Uterus (tissue), 2 donors: Measurements from ENCODE around the gene RASSF4.

ENCODE experiments used
- POLR2A ChIP-seq, 2 donors: fragments of 450-650 bp; IDR thresholded peaks; one replicate each; pipeline ENCODE4 v1.6.1; 2016; ENCODE audit warnings: antibody characterized with exemption in 2 of 2, mild to moderate bottlenecking in 1 of 2, moderate library complexity in 1 of 2
- TF ChIP-seq, protein P1 (sequence below), 4 experiments: fragments of 200-600 bp in 2 of 4; fragments of 450-650 bp in 2 of 4; sonication (generic) in 2 of 4; IDR thresholded peaks; one replicate each; pipeline ENCODE4 v1.5.1; 2016 to 2019; ENCODE audit warnings: antibody characterized with exemption in 4 of 4, mild to moderate bottlenecking in 2 of 4, moderate library complexity in 1 of 4

DNA sequence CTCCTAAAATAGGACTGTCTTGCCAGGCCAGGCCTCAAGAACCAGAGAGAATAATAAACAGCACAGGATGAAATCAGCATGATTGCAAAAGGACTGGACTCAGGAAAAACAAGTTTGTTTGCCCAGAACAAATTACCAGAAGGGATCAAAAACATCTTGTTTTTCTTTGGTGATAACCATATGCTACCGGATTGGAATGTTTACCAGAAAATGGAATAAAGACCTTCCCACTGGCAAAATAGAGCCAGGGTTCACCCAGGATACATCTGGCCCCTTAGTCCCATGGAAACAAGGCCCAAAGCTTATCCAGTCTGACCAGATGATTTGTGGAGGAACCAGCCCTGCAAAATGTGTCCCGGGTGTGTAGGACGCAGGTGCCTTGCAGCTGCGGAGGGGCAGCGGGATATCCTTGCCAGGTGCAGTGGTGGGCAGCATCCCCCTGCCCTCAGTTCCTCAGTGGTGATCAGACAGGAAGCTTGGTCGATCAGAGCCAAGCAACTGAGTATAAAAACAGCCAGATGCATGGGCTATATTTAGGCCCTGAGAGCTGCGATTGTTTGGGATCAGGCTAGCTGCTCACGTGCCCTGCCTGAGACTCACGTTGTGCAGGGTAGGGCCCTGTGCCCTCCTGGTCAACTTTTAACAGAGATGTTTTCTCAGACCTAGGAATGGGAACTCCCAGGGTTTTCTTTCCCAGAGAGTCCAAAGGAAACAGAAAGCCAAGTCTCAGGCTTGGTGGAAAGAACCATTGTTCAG, 36.5 kb downstream of the RASSF4 start:
- TF ChIP-seq, protein P1, sequence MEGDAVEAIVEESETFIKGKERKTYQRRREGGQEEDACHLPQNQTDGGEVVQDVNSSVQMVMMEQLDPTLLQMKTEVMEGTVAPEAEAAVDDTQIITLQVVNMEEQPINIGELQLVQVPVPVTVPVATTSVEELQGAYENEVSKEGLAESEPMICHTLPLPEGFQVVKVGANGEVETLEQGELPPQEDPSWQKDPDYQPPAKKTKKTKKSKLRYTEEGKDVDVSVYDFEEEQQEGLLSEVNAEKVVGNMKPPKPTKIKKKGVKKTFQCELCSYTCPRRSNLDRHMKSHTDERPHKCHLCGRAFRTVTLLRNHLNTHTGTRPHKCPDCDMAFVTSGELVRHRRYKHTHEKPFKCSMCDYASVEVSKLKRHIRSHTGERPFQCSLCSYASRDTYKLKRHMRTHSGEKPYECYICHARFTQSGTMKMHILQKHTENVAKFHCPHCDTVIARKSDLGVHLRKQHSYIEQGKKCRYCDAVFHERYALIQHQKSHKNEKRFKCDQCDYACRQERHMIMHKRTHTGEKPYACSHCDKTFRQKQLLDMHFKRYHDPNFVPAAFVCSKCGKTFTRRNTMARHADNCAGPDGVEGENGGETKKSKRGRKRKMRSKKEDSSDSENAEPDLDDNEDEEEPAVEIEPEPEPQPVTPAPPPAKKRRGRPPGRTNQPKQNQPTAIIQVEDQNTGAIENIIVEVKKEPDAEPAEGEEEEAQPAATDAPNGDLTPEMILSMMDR (IDR thresholded peaks at IDR 0.05) = no peak
- TF ChIP-seq POLR2A (IDR thresholded peaks at IDR 0.05) = no peak
